Measurements from ENCODE around the gene TAF7L.

GRCh38 chrX:101220662-101221260 lies 70.4 kb downstream of the TAF7L start:
- no peak for TF ChIP-seq CTCF (optimal IDR thresholded peaks at IDR 0.05 in 1 of 3, IDR thresholded peaks at IDR 0.05 in 1 of 3, conservative IDR thresholded peaks at IDR 0.05 in 1 of 3; ENCODE audit: extremely low read depth in 1 of 3, insufficient read depth in 2 of 3, low read length in 3 of 3)
- no peak for TF ChIP-seq EZH2 (IDR thresholded peaks at IDR 0.05; ENCODE audit: low read length)
